ENCODE measurements around the gene FBN1.

- TF ChIP-seq CTCF (IDR thresholded peaks at IDR 0.05) (no peak), POLR2A (IDR thresholded peaks at IDR 0.05) (no peak)
Measured at GRCh38 chr15:48554112-48554511, 91.4 kb downstream of the FBN1 start.

Data from sigmoid colon (tissue), 3 donors.